ENCODE data around the gene SNAP47.

SNAP47 gene

GRCh38 chr1:227777156-227777555, 41.9 kb downstream of the SNAP47 start:
- TF ChIP-seq YY1 (IDR thresholded peaks at IDR 0.05; ENCODE audit: low read depth): no peak
- no peak for TF ChIP-seq FOXM1 (IDR thresholded peaks at IDR 0.05; ENCODE audit: borderline replicate concordance, low read depth)
- TF ChIP-seq TCF12 (IDR thresholded peaks at IDR 0.05; ENCODE audit: low read depth): no peak
- no peak for TF ChIP-seq CEBPB (IDR thresholded peaks at IDR 0.05)
- TF ChIP-seq REST (IDR thresholded peaks at IDR 0.05; ENCODE audit: low read depth): no peak
- TF ChIP-seq EP300 (IDR thresholded peaks at IDR 0.05; ENCODE audit: borderline replicate concordance): no peak
- TF ChIP-seq RAD21 (IDR thresholded peaks at IDR 0.05; ENCODE audit: low read depth): no peak
- no peak for TF ChIP-seq CREB1 (IDR thresholded peaks at IDR 0.05; ENCODE audit: low read depth)

- no peak for TF ChIP-seq NFIC (IDR thresholded peaks at IDR 0.05)
- no peak for TF ChIP-seq MAX (IDR thresholded peaks at IDR 0.05)
- no peak for TF ChIP-seq TCF12 (IDR thresholded peaks at IDR 0.05; ENCODE audit: low read depth)
- TF ChIP-seq REST (IDR thresholded peaks at IDR 0.05; ENCODE audit: low read depth): no peak
- no peak for TF ChIP-seq RAD21 (IDR thresholded peaks at IDR 0.05; ENCODE audit: low read depth)
- no peak for TF ChIP-seq CREB1 (IDR thresholded peaks at IDR 0.05; ENCODE audit: low read depth)
- no peak for TF ChIP-seq USF1 (IDR thresholded peaks at IDR 0.05)
- TF ChIP-seq YY1 (IDR thresholded peaks at IDR 0.05; ENCODE audit: low read depth): no peak
- no peak for TF ChIP-seq TEAD4 (IDR thresholded peaks at IDR 0.05)
- no peak for TF ChIP-seq FOXM1 (IDR thresholded peaks at IDR 0.05; ENCODE audit: borderline replicate concordance, low read depth)
- no peak for TF ChIP-seq EGR1 (IDR thresholded peaks at IDR 0.05)
- TF ChIP-seq EP300 (IDR thresholded peaks at IDR 0.05; ENCODE audit: borderline replicate concordance): no peak
- TF ChIP-seq ZBTB7A (IDR thresholded peaks at IDR 0.05; ENCODE audit: low read depth): no peak
- no peak for TF ChIP-seq CEBPB (IDR thresholded peaks at IDR 0.05)
Observed at GRCh38 chr1:227777646-227778045, 42.4 kb downstream of the SNAP47 start.

- TF ChIP-seq EP300 (IDR thresholded peaks at IDR 0.05; ENCODE audit: borderline replicate concordance) (0 out of 2 replicates have a peak, but pooled peaks have one; percentile 67), NFIC (IDR thresholded peaks at IDR 0.05) (0 out of 2 replicates have a peak, but pooled peaks have one; percentile 4), YY1 (IDR thresholded peaks at IDR 0.05; ENCODE audit: low read depth) (no peak), CREB1 (IDR thresholded peaks at IDR 0.05; ENCODE audit: low read depth) (no peak)
Observed at GRCh38 chr1:227778401-227778947, 43.2 kb downstream of the SNAP47 start.

GRCh38 chr1:227779021-227779441, 43.8 kb downstream of the SNAP47 start:
- TF ChIP-seq EGR1 (IDR thresholded peaks at IDR 0.05): no peak
- no peak for TF ChIP-seq REST (IDR thresholded peaks at IDR 0.05; ENCODE audit: low read depth)
- TF ChIP-seq TAF1 (IDR thresholded peaks at IDR 0.05; ENCODE audit: low read depth): no peak
- TF ChIP-seq ZBTB7A (IDR thresholded peaks at IDR 0.05; ENCODE audit: low read depth): no peak
- TF ChIP-seq TCF12 (IDR thresholded peaks at IDR 0.05; ENCODE audit: low read depth): no peak

GRCh38 chr1:227779685-227780084, 44.5 kb downstream of the SNAP47 start:
- no peak for TF ChIP-seq NFIC (IDR thresholded peaks at IDR 0.05)
- TF ChIP-seq RAD21 (IDR thresholded peaks at IDR 0.05; ENCODE audit: low read depth): no peak
- TF ChIP-seq YY1 (IDR thresholded peaks at IDR 0.05; ENCODE audit: low read depth): no peak
- no peak for TF ChIP-seq TEAD4 (IDR thresholded peaks at IDR 0.05)
- TF ChIP-seq CEBPB (IDR thresholded peaks at IDR 0.05): no peak
- TF ChIP-seq ZBTB7A (IDR thresholded peaks at IDR 0.05; ENCODE audit: low read depth): no peak
- TF ChIP-seq CREB1 (IDR thresholded peaks at IDR 0.05; ENCODE audit: low read depth): no peak
- no peak for TF ChIP-seq FOXM1 (IDR thresholded peaks at IDR 0.05; ENCODE audit: borderline replicate concordance, low read depth)
